Osteocyte (in vitro differentiated cells): ENCODE results near the gene CADM1. TPM values are rescaled to one million over a fixed set of nuclear protein-coding genes. Genes with fewer than 3 reads are reported as not detected.

ENCODE experiments used
- DNase-seq: peaks from one replicate; pipeline ENCODE4 v3.0.0; 2021; ENCODE audit warnings: mixed read lengths; ENCODE audit not compliant: unreplicated experiment; ENCODE audit errors: extremely low spot score
- H3K27ac Mint-ChIP-seq: one replicate; pipeline ENCODE4 v1.8.0; 2021; ENCODE audit warnings: mild to moderate bottlenecking, mixed read lengths; ENCODE audit not compliant: unreplicated experiment
- H3K27me3 Mint-ChIP-seq: one replicate; pipeline ENCODE4 v1.8.0; 2021; ENCODE audit warnings: mixed read lengths; ENCODE audit not compliant: unreplicated experiment
- H3K36me3 Mint-ChIP-seq: one replicate; pipeline ENCODE4 v1.8.0; 2021; ENCODE audit warnings: mixed read lengths; ENCODE audit not compliant: unreplicated experiment
- H3K4me1 Mint-ChIP-seq: one replicate; pipeline ENCODE4 v1.8.0; 2021; ENCODE audit warnings: mixed read lengths; ENCODE audit not compliant: unreplicated experiment
- H3K4me3 Mint-ChIP-seq: one replicate; pipeline ENCODE4 v1.8.0; 2021; ENCODE audit warnings: mild to moderate bottlenecking, moderate library complexity, mixed read lengths; ENCODE audit not compliant: unreplicated experiment
- H3K9me3 Mint-ChIP-seq: one replicate; pipeline ENCODE4 v1.8.0; 2021; ENCODE audit warnings: mixed read lengths; ENCODE audit not compliant: unreplicated experiment
- CTCF ChIP-seq: fragments of 200-600 bp; sonication (generic); IDR thresholded peaks from 2 replicates; pipeline ENCODE4 v1.5.0; 2021; ENCODE audit warnings: antibody characterized with exemption, mild to moderate bottlenecking, moderate library complexity
- total RNA-seq: library from RNA; stranded (reverse); gene quantifications from 2 replicates; pipeline ENCODE4 v1.2.1, GENCODE V29; 2021

The CADM1 gene
- total RNA-seq, 1 donor from 2014 or later, result 24.2 TPM

GRCh38 chr11:115255006-115255762 lies 249.0 kb downstream of the CADM1 start:
- no peaks in the 10 kb centered on the region for H3K27me3 Mint-ChIP-seq
- DNase-seq, result no peak
- no peaks in the 10 kb centered on the region for H3K36me3 Mint-ChIP-seq
- no peak for TF ChIP-seq CTCF
- H3K27ac Mint-ChIP-seq, result no peak overlapping the region
- H3K4me1 Mint-ChIP-seq, result no peaks in the 10 kb centered on the region
- H3K9me3 Mint-ChIP-seq, result no peaks in the 10 kb centered on the region
- H3K4me3 Mint-ChIP-seq, result no peak overlapping the region

- no peak for DNase-seq
These were observed 253.1 kb downstream of the CADM1 start for GRCh38 chr11:115251126-115251525.

GRCh38 chr11:115249061-115249578 lies 255.1 kb downstream of the CADM1 start:
- no peak overlapping the region for H3K27ac Mint-ChIP-seq
- H3K4me3 Mint-ChIP-seq, result no peak overlapping the region
- no peaks in the 10 kb centered on the region for H3K9me3 Mint-ChIP-seq
- DNase-seq, result no peak
- peaks cover 8% of the 10 kb centered on the region for H3K4me1 Mint-ChIP-seq
- TF ChIP-seq CTCF, result no peak
- no peaks in the 10 kb centered on the region for H3K36me3 Mint-ChIP-seq
- no peaks in the 10 kb centered on the region for H3K27me3 Mint-ChIP-seq

More at GRCh38 chr11:115251126-115251525, 253.1 kb downstream of the CADM1 start:
- Mint-ChIP-seq H3K27ac (no peak overlapping the region), H3K4me1 (peaks cover 8% of the 10 kb centered on the region), H3K4me3 (no peak overlapping the region), H3K27me3 (no peaks in the 10 kb centered on the region), H3K9me3 (no peaks in the 10 kb centered on the region), H3K36me3 (no peaks in the 10 kb centered on the region)
- TF ChIP-seq CTCF, result no peak

GRCh38 chr11:115247953-115248352 lies 256.3 kb downstream of the CADM1 start:
- no peak overlapping the region for H3K4me3 Mint-ChIP-seq
- H3K9me3 Mint-ChIP-seq, result no peaks in the 10 kb centered on the region
- no peak for TF ChIP-seq CTCF
- DNase-seq, result no peak
- no peaks in the 10 kb centered on the region for H3K27me3 Mint-ChIP-seq
- no peaks in the 10 kb centered on the region for H3K36me3 Mint-ChIP-seq
- H3K27ac Mint-ChIP-seq, result no peak overlapping the region
- peaks cover 8% of the 10 kb centered on the region for H3K4me1 Mint-ChIP-seq

- no peak for DNase-seq
- H3K9me3 Mint-ChIP-seq, result no peaks in the 10 kb centered on the region
- no peaks in the 10 kb centered on the region for H3K36me3 Mint-ChIP-seq
- no peak overlapping the region for H3K27ac Mint-ChIP-seq
- H3K4me1 Mint-ChIP-seq, result peaks cover 8% of the 10 kb centered on the region
- no peak for TF ChIP-seq CTCF
- H3K4me3 Mint-ChIP-seq, result no peak overlapping the region
- no peaks in the 10 kb centered on the region for H3K27me3 Mint-ChIP-seq
These were observed 256.9 kb downstream of the CADM1 start for GRCh38 chr11:115247361-115247760.
